Activated CD4-positive, alpha-beta T cell treated with anti-CD3 and anti-CD28 coated beads for 36 hours (primary cell): ENCODE results near the gene CRHR1. TPM values are rescaled to one million over a fixed set of nuclear protein-coding genes. Genes with fewer than 3 reads are reported as not detected.

Experiments
- ATAC-seq: fragments of 200-7000 bp; cut with Tn5 transposase; one replicate; pipeline ENCODE4 v1.10.0; 2021; ENCODE audit warnings: mild to moderate bottlenecking, moderate library complexity
- CTCF ChIA-PET: fragments of 350-600 bp; sonication (Branson Sonifier 250); formaldehyde crosslinking; loops from one replicate; lab custom pipeline; 2021; ENCODE audit warnings: antibody characterized with exemption; lab: Charles Lee
- POLR2A ChIA-PET: fragments of 350-600 bp; sonication (Branson Sonifier 250); formaldehyde crosslinking; loops from one replicate; lab custom pipeline; 2021; ENCODE audit warnings: antibody characterized with exemption, inconsistent platforms; lab: Charles Lee
- DNase-seq: peaks from one replicate; pipeline ENCODE4 v3.0.0-alpha.2; 2020
- H3K27ac Mint-ChIP-seq: one replicate; pipeline ENCODE4 v1.8.0; 2021; ENCODE audit warnings: mixed read lengths
- H3K27me3 Mint-ChIP-seq: one replicate; pipeline ENCODE4 v1.8.0; 2021; ENCODE audit warnings: mixed read lengths
- H3K36me3 Mint-ChIP-seq: one replicate; pipeline ENCODE4 v1.8.0; 2021; ENCODE audit warnings: low read depth, mixed read lengths
- H3K4me1 Mint-ChIP-seq: one replicate; pipeline ENCODE4 v1.8.0; 2021; ENCODE audit warnings: mixed read lengths
- H3K4me3 Mint-ChIP-seq: one replicate; pipeline ENCODE4 v1.8.0; 2021; ENCODE audit warnings: mild to moderate bottlenecking, moderate library complexity, mixed read lengths
- H3K9me3 Mint-ChIP-seq: one replicate; pipeline ENCODE4 v1.8.0; 2021; ENCODE audit warnings: low read depth, mixed read lengths
- intact Hi-C, 2 experiments: fragments of 100-400 bp; cut with DNase I in 1 of 2; cut with micrococcal nuclease in 1 of 2; formaldehyde crosslinking; loops; one replicate each; pipeline versions ENCODE4 v1.14.2 to v1.15.1; 2022 to 2024; cut with DNase I, micrococcal nuclease
- total RNA-seq, 2 experiments: library from RNA; stranded (reverse); gene quantifications; one replicate each; pipeline ENCODE4 v1.2.3, GENCODE V29; 2021

CRHR1 gene
- total RNA-seq, 2 experiments from 2014 or later = not detected

DNA sequence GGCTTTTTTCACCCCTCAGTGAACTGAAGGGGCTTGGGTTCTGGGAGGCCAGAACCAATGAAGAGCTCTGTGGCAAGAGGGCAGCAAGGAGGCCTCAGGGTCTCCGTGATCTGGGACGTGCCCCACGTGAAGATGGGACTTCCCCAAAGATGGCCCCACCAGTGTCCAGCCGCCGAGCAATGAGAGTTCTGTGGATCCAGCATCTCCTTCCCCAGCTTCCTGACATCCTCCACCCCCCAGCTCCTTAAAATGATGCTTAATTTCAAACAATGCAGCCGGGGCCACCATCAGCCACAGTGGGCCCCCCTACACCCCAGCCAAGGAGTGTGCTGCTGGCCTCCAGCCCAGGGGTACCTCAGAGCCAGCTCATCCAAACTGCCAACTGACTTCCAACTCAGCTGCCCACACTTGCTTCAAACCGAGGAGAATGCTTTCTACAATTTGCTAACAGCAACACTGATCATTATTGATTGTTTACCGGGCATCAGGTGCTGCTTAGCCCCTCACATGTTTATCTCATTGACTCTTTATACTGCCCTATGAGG lies 54.7 kb downstream of the CRHR1 start:
- no peaks in the 10 kb centered on the region for H3K4me1 Mint-ChIP-seq
- ChIA-PET CTCF (interaction anchor here (0.6 to 1.7 kb wide), 4 partner anchors 13 to 199 kb away, joined by 3 to 11 read pairs (median 4); no protein-coding TSS in a partner anchor), POLR2A (no interaction called here)

DNA sequence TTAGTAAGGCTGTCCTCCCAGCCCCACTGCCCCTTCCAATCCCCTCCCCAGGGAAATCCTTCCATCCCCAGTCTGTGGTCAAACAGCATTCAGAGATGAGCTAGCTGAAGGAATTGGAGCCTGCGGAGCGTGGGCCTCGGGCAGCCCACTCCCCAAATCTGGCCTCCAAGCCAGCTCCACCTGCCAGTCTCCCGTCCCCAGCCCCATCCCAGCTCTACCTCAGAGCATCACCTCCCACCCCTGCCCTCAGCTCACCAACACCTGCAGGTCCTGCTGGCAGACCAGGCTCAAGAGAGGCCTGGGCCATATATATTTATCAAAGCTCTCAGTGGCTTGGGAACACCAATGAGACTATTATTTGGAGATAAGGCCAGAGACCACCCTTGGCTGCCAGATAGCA lies 55.3 kb downstream of the CRHR1 start:
- Mint-ChIP-seq H3K9me3 (no peaks in the 10 kb centered on the region), H3K27me3 (no peaks in the 10 kb centered on the region), H3K36me3 (no peaks in the 10 kb centered on the region), H3K4me1 (no peaks in the 10 kb centered on the region), H3K27ac (no peak overlapping the region), H3K4me3 (no peak overlapping the region)
- DNase-seq (no peak), ATAC-seq (no peak)
- ChIA-PET CTCF (interaction anchor here (0.6 to 1.7 kb wide), 4 partner anchors 12 to 199 kb away, joined by 3 to 11 read pairs (median 4); no protein-coding TSS in a partner anchor), POLR2A (no interaction called here)
- intact Hi-C loops = loop anchor here in 1 of 2 experiments (10.0 kb wide), 1 partner anchor 415 kb away; no protein-coding TSS in a partner anchor

More for the DNA sequence above, 54.7 kb downstream of the CRHR1 start:
- H3K27ac Mint-ChIP-seq = peak overlapping the region; percentile 47
- DNase-seq = no peak
- no peaks in the 10 kb centered on the region for H3K36me3 Mint-ChIP-seq
- no peak overlapping the region for H3K4me3 Mint-ChIP-seq
- no peaks in the 10 kb centered on the region for H3K9me3 Mint-ChIP-seq
- H3K27me3 Mint-ChIP-seq = no peaks in the 10 kb centered on the region
- intact Hi-C loops = loop anchor here in 1 of 2 experiments (10.0 kb wide), 1 partner anchor 414 kb away; no protein-coding TSS in a partner anchor
- no peak for ATAC-seq

DNA sequence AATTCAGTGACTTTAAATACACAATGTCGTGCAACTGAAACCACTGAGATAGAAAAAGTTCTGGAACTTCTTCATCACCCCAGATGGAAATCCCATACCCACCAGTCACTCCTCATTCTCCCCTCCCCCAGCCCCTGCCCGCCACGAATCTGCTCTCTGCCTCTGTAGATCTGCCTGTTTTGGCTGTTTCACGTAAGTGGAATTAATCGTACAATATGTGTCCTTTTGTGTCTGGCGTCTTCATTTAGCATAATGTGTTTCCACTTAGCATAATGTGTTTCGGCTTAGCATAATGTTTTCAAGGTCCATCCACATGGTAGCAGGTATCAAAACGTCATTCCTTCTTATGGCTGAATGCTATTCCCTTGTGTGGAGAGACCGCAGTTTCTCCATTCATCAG lies 57.1 kb downstream of the CRHR1 start:
- CTCF ChIA-PET = interaction anchor here (0.7 to 0.9 kb wide), 2 partner anchors 10 kb away, joined by 3 read pairs; no protein-coding TSS in a partner anchor
- no peaks in the 10 kb centered on the region for H3K9me3 Mint-ChIP-seq
- H3K4me1 Mint-ChIP-seq = no peaks in the 10 kb centered on the region
- ATAC-seq (no peak), DNase-seq (no peak)
- H3K36me3 Mint-ChIP-seq = no peaks in the 10 kb centered on the region
- H3K27me3 Mint-ChIP-seq = no peaks in the 10 kb centered on the region
- no peak overlapping the region for H3K4me3 Mint-ChIP-seq
- POLR2A ChIA-PET = no interaction called here
- intact Hi-C loops = no loop called here
- H3K27ac Mint-ChIP-seq = no peak overlapping the region

DNA sequence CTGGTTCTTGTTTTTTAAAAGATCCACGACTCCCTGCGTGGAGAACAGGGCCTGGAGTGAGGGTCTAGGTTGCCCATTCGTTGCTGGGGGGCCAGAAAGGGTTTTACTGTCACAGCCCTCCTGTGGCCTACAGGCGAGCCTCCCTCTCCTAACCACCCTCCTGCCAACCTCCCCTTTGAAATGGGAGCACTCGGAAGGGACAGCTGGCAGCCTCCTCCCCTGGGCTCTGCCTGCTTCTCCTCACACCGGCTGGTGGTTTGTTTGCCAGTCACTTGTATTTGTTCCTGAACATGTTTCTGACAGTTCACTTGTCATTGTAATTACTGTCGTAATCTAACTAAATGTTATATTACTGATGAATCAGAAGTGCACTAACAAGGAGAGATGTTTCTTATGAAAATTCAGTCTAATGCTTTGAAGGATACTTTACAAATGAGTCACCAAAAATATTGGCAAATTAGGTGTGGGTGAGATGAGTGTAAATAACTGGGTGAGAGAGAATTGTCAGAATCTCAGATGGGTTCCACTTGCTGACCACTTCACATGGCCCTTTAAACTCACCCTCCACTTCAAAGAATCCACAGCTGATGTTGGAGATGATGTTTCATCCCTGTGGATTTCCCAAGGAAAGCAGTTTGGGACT lies 57.9 kb downstream of the CRHR1 start:
- no peak overlapping the region for H3K4me3 Mint-ChIP-seq
- no peak for DNase-seq
- H3K9me3 Mint-ChIP-seq = no peaks in the 10 kb centered on the region
- H3K27ac Mint-ChIP-seq = no peak overlapping the region
- POLR2A ChIA-PET = no interaction called here
- no peaks in the 10 kb centered on the region for H3K27me3 Mint-ChIP-seq
- CTCF ChIA-PET = interaction anchor here (0.7 to 1.6 kb wide), 3 partner anchors 10 to 11 kb away, joined by 3 to 4 read pairs (median 3); no protein-coding TSS in a partner anchor
- no peaks in the 10 kb centered on the region for H3K4me1 Mint-ChIP-seq
- no peak for ATAC-seq
- intact Hi-C loops = no loop called here
- H3K36me3 Mint-ChIP-seq = no peaks in the 10 kb centered on the region

DNA sequence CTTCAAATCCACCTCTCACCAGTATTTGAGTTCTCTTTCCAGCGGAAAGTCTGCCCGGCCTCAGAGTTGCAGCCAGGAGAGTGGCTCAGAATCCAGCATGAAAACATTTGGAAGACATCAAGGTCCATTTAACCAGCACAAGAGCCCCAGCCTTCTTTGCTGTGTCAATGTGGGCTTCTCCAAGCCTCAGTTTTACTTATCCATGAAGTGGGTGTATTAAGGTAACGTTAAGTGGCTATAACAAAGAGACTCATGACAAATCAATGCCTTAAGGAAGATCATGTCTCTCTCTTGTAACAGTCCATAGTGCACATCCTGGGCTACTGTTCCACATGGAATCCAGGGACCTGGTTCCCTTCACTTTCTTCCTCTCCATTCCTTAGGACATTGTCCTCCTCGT lies 59.6 kb downstream of the CRHR1 start:
- ATAC-seq = no peak
- POLR2A ChIA-PET = no interaction called here
- CTCF ChIA-PET = no interaction called here
- no peak for DNase-seq
- Mint-ChIP-seq H3K36me3 (no peaks in the 10 kb centered on the region), H3K4me3 (no peak overlapping the region), H3K27ac (no peak overlapping the region), H3K4me1 (no peaks in the 10 kb centered on the region), H3K9me3 (no peaks in the 10 kb centered on the region), H3K27me3 (no peaks in the 10 kb centered on the region)
- intact Hi-C loops = no loop called here

DNA sequence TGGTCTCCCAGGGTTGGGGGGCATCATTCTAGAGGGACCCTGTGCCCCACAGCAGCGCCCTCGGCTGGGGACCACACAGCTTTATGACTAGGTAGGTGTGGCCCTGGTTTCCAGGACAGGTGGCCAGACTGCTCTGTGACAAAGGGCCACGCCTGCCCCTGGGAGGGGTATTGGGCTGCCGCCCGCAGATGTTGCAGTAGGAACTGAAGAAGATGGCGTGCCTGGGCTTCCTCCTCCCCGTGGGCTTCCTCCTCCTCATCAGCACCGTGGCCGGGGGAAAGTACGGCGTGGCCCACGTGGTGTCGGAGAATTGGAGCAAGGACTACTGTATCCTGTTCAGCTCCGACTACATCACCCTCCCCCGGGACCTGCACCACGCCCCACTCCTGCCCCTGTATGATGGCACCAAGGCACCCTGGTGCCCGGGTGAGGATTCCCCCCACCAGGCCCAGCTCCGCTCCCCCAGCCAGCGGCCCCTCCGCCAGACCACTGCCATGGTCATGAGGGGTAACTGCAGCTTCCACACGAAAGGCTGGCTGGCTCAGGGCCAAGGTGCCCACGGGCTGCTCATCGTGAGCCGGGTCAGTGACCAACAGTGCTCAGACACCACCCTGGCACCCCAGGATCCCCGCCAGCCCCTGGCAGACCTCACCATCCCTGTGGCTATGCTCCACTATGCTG lies 60.7 kb downstream of the CRHR1 start, which contains the start of gene SPPL2C:
Gene SPPL2C, plus strand, starts transcription at position 187 of the 681 bp plus-strand sequence. Its CDS starts 26 bp downstream, at position 213.
- POLR2A ChIA-PET = no interaction called here
- no peaks in the 10 kb centered on the region for H3K4me1 Mint-ChIP-seq
- CTCF ChIA-PET = no interaction called here

GRCh38 chr17:45845376-45846185 lies 61.5 kb downstream of the CRHR1 start:
- ChIA-PET POLR2A (no interaction called here), CTCF (no interaction called here)
- intact Hi-C loops = no loop called here

More for the DNA sequence above, 60.7 kb downstream of the CRHR1 start, which contains the start of gene SPPL2C:
- no peaks in the 10 kb centered on the region for H3K36me3 Mint-ChIP-seq
- H3K27me3 Mint-ChIP-seq = no peaks in the 10 kb centered on the region
- H3K4me3 Mint-ChIP-seq = no peak within 1 kb of the TSS
- no peaks in the 10 kb centered on the region for H3K9me3 Mint-ChIP-seq
- no peak within 1 kb of the TSS for H3K27ac Mint-ChIP-seq
- no peak for DNase-seq
- no peak for ATAC-seq
- intact Hi-C loops = no loop called here

DNA sequence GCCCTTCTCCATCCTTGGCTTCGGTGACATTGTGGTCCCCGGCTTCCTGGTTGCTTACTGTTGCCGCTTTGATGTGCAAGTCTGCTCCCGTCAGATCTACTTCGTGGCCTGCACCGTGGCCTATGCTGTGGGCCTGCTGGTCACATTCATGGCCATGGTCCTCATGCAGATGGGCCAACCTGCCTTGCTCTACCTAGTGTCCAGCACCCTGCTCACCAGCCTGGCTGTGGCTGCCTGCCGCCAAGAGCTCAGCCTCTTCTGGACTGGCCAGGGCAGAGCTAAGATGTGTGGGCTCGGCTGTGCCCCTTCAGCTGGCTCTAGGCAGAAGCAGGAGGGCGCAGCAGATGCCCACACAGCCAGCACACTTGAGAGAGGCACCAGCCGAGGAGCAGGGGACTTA lies 62.1 kb downstream of the CRHR1 start:
- no peaks in the 10 kb centered on the region for H3K9me3 Mint-ChIP-seq
- intact Hi-C loops = no loop called here
- no peaks in the 10 kb centered on the region for H3K27me3 Mint-ChIP-seq
- no peak for ATAC-seq
- DNase-seq = no peak
- no peaks in the 10 kb centered on the region for H3K36me3 Mint-ChIP-seq
- H3K4me1 Mint-ChIP-seq = no peaks in the 10 kb centered on the region
- ChIA-PET CTCF (interaction anchor here (0.9 kb wide), 1 partner anchor 15 kb away, joined by 3 read pairs; no protein-coding TSS in a partner anchor), POLR2A (no interaction called here)
- no peak overlapping the region for H3K4me3 Mint-ChIP-seq
- H3K27ac Mint-ChIP-seq = no peak overlapping the region

More at GRCh38 chr17:45845376-45846185, 61.5 kb downstream of the CRHR1 start:
- Mint-ChIP-seq H3K27me3 (no peaks in the 10 kb centered on the region), H3K4me3 (no peak overlapping the region), H3K9me3 (no peaks in the 10 kb centered on the region), H3K27ac (no peak overlapping the region), H3K36me3 (no peaks in the 10 kb centered on the region), H3K4me1 (no peaks in the 10 kb centered on the region)
- ATAC-seq (no peak), DNase-seq (no peak)

- ATAC-seq (no peak), DNase-seq (no peak)
- ChIA-PET CTCF (interaction anchor here (0.9 kb wide), 1 partner anchor 15 kb away, joined by 3 read pairs; no protein-coding TSS in a partner anchor), POLR2A (no interaction called here)
- intact Hi-C loops = no loop called here
- no peaks in the 10 kb centered on the region for H3K9me3 Mint-ChIP-seq
- no peak overlapping the region for H3K27ac Mint-ChIP-seq
- H3K4me3 Mint-ChIP-seq = no peak overlapping the region
- no peaks in the 10 kb centered on the region for H3K4me1 Mint-ChIP-seq
- H3K36me3 Mint-ChIP-seq = no peaks in the 10 kb centered on the region
- H3K27me3 Mint-ChIP-seq = no peaks in the 10 kb centered on the region
Observed at GRCh38 chr17:45846646-45847045, 62.5 kb downstream of the CRHR1 start.

DNA sequence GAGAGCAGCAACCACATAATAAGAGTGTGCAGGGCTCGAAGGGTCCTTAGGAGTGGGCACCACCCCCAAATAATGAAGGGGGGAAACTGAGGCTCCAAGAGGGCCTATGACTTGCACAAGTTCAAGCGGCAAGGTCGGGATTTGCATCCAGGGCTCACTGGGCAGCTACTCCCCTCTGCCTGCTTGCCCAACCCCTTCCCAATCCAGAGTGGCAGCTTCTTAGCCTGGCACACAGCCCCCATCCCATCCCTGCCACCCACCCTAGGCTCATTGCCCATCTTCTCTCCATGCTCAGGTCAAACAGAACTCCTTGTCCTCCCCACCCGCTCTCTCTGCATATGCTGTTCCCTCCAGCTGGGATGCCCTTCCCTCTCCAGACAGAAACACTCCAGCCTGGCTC lies 63.0 kb downstream of the CRHR1 start:
- intact Hi-C loops = no loop called here
- H3K4me1 Mint-ChIP-seq = no peaks in the 10 kb centered on the region
- H3K36me3 Mint-ChIP-seq = no peaks in the 10 kb centered on the region
- POLR2A ChIA-PET = no interaction called here
- H3K27me3 Mint-ChIP-seq = no peaks in the 10 kb centered on the region
- CTCF ChIA-PET = interaction anchor here (0.9 kb wide), 1 partner anchor 16 kb away, joined by 3 read pairs; no protein-coding TSS in a partner anchor
- ATAC-seq (no peak), DNase-seq (no peak)
- no peak overlapping the region for H3K27ac Mint-ChIP-seq
- H3K4me3 Mint-ChIP-seq = no peak overlapping the region
- H3K9me3 Mint-ChIP-seq = no peaks in the 10 kb centered on the region

GRCh38 chr17:45847747-45848146 lies 63.6 kb downstream of the CRHR1 start:
- intact Hi-C loops = no loop called here
- no peaks in the 10 kb centered on the region for H3K9me3 Mint-ChIP-seq
- H3K36me3 Mint-ChIP-seq = no peaks in the 10 kb centered on the region
- H3K4me3 Mint-ChIP-seq = no peak overlapping the region
- H3K27ac Mint-ChIP-seq = no peak overlapping the region
- CTCF ChIA-PET = no interaction called here
- DNase-seq (no peak), ATAC-seq (no peak)
- H3K27me3 Mint-ChIP-seq = peaks cover 2% of the 10 kb centered on the region
- H3K4me1 Mint-ChIP-seq = peaks cover 2% of the 10 kb centered on the region
- POLR2A ChIA-PET = no interaction called here
